ENCODE data around the gene MARK3.
A peak's percentile ranks its signal among the peaks of the same experiment; 100 is the strongest.

MARK3 gene

DNA sequence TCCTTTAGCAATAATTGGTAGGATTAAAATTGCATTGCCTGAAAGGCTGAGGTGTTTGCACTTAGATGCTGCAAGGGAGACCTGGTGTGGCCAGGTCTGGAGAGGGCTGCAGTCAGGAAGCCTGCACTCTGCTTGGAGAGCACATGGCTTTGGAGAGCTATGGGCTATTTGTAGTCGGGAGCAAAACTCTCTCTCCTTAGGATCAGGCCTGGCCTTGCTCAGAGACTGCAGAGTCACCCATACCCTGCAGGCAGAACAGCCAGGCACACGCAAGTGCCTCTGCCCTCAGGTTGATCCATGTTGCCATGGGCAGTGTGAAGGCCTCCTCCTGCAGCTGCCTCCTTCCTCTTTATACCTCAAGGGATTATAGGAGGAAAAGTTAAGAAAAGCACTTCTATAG is 110.6 kb downstream of the MARK3 start:
- in situ Hi-C loops (cut with HindIII; ENCODE audit: low sequenced_read_pairs), result no loop called here
- H3K4me3 ChIP-seq (ENCODE audit: low read depth, low read length), result no peak overlapping the region
- DNase-seq (ENCODE audit: low read depth), result no peak
- TF ChIP-seq, protein P1, sequence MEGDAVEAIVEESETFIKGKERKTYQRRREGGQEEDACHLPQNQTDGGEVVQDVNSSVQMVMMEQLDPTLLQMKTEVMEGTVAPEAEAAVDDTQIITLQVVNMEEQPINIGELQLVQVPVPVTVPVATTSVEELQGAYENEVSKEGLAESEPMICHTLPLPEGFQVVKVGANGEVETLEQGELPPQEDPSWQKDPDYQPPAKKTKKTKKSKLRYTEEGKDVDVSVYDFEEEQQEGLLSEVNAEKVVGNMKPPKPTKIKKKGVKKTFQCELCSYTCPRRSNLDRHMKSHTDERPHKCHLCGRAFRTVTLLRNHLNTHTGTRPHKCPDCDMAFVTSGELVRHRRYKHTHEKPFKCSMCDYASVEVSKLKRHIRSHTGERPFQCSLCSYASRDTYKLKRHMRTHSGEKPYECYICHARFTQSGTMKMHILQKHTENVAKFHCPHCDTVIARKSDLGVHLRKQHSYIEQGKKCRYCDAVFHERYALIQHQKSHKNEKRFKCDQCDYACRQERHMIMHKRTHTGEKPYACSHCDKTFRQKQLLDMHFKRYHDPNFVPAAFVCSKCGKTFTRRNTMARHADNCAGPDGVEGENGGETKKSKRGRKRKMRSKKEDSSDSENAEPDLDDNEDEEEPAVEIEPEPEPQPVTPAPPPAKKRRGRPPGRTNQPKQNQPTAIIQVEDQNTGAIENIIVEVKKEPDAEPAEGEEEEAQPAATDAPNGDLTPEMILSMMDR (IDR thresholded peaks at IDR 0.05; ENCODE audit: low read depth, low read length, missing control alignments), result no peak

DNA sequence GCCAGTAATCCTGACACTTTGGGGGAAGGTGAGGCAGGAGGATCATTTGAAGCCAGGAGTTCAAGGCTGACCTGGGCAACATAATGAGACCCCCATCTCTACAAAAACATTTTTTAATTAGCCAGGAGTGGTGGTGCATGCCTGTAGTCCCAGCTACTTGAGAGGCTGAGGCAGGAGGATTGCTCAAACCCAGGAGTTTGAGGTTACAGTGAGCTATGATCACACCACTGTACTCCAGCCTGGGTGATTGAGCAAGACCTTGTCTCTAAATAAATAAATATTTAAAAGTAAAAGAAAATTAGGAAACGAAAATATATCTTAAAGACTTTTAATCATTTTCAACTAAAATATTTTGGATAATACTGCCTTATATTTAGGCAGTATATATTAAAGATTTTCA is 111.6 kb downstream of the MARK3 start:
- in situ Hi-C loops (cut with HindIII; ENCODE audit: low sequenced_read_pairs), result no loop called here
- no peak overlapping the region for H3K4me3 ChIP-seq (ENCODE audit: low read depth, low read length)
- TF ChIP-seq, protein P1 (IDR thresholded peaks at IDR 0.05; ENCODE audit: low read depth, low read length, missing control alignments), result no peak
- no peak for DNase-seq (ENCODE audit: low read depth)

DNA sequence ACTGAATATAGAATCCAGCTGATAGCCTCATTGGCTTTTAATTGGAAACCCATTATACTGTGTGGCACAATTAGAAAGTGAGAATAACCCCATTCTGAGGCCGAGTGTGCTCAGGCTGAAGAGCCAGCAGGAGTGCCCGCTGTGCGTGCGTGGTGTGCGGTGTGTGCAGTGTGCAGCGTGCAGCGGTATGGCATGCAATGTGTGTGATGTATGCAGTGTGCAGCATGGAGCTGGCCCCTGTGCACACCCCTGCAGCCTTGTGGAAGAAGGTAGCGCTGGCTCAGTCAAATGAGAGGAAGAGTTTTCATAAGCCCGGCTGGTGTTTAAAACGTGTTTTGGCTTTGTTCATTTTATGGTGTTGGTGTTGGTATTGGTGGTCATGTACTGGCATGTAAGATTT is 114.5 kb downstream of the MARK3 start:
- DNase-seq (ENCODE audit: low read depth), result no peak
- in situ Hi-C loops (cut with HindIII; ENCODE audit: low sequenced_read_pairs), result no loop called here
- TF ChIP-seq, protein P1 (IDR thresholded peaks at IDR 0.05; ENCODE audit: low read depth, low read length, missing control alignments), result no peak
- no peak overlapping the region for H3K4me3 ChIP-seq (ENCODE audit: low read depth, low read length)

DNA sequence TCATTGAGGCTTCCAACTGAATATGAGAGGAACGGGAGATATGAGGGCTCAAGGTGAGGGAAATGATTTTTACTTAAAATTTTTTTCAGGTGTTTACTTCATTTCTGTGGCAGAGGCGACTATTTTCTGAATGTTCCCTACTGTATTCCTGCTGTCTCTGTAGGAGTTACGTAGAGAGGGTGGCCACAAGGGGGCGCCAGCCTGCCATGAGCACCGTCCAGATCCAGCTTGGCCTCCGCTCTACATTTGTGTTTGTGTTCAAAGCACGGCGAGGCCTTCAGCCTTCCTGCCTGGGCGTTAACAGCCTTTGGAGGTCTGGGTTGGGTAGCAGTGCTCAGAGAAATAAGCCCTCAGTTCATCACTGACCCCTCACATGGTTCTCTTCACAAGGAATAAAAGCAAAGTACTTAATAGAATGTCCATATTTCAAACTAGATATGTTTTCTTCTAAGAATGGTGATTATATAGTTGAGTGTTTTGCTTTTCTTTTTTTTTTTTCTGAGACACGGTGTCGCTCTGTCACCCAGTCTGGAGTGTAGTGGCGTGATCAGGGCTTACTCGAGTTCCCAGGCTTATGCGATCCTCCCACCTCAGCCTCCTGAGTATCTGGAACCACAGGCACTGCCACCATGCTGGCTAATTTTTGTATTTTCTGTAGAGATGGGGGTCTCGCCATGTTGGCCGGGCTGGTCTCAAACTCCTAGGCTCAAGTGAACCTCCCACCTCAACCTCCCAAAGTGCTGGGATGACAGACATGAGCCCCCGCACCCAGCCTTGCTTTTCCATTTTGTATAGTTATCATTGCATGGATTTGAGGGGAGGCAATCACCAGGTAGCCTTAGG is 115.2 kb downstream of the MARK3 start:
- peak; percentile 70 for DNase-seq (ENCODE audit: low read depth)
- TF ChIP-seq, protein P1 (IDR thresholded peaks at IDR 0.05; ENCODE audit: low read depth, low read length, missing control alignments), result peak; percentile 97
- H3K4me3 ChIP-seq (ENCODE audit: low read depth, low read length), result no peak overlapping the region
- in situ Hi-C loops (cut with HindIII; ENCODE audit: low sequenced_read_pairs), result no loop called here

DNA sequence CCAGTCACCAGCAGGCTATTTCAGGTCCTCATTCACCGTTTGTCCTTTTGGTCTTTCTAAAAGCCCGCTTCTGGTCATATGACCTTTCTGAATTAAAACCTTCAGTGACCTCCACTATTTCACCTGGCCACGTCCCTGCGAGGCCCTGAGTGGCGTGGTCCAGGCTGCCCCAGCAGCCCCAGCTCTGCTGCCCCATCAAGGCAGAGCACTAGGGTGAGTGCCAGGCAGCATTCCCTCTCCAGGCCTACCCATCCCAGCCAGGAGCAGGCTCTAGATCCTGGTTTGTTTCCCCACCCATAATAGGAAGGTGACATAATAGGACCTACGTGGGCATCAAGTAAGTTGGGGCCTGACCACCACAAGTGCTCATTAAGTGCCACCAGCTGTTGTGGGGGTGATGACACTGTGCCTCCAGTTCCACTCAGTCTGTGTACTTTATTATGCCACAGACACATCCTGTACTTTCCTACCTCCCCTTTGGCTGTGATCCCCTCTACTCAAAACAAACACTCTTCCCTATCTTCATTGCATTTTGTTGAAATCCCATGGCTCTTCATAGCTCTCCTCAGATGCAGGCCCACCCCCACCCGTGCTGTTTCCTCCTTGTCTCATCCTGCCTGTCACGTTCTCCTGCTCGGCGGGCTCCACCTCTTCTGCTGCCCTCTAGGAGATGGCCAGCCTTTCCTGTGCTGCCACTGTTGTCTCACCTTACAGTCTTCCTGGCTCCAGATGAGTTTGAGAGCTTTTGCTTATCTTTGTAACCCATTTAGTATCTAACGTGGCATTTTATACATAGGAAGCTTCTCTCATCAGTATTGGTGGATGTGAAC is 116.0 kb downstream of the MARK3 start:
- DNase-seq (ENCODE audit: low read depth), result no peak
- in situ Hi-C loops (cut with HindIII; ENCODE audit: low sequenced_read_pairs), result no loop called here
- TF ChIP-seq, protein P1 (IDR thresholded peaks at IDR 0.05; ENCODE audit: low read depth, low read length, missing control alignments), result no peak
- H3K4me3 ChIP-seq (ENCODE audit: low read depth, low read length), result no peak overlapping the region

DNA sequence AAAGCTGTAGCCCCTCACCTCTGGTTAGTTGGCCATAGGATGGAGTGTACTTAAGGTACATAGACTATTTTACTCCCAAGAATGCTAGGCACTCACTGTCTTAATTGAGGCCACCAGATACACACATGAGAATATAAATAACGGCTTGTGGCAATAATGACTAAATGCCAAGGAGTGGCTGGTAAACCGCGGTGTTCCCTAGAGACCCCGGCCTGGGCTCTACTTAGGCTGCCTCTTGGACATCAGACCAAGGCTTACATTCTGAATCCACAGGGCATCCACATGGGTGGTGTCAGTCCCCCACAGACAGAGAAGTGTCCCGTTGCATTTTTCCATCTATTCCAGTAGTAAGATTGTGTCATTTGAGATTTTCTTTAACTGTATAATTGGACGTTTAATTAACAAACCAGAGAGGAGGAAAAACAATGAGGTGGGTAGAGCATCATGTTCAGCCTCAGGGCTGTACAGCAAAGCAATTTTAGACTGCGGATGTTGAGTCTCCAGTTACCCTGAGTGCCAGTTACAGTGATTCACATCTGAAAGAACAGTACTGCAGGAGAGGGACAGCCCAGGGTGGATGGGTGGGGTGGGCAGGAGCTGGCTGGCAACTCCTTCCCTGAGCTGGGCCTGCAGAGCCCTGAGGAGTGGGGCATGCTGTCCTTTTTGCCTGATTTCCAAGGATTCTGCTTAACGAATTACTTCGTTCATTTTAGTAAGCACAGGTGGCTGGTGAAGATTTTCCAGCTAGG is 116.9 kb downstream of the MARK3 start:
- H3K4me3 ChIP-seq (ENCODE audit: low read depth, low read length), result no peak overlapping the region
- TF ChIP-seq, protein P1 (IDR thresholded peaks at IDR 0.05; ENCODE audit: low read depth, low read length, missing control alignments), result no peak
- no peak for DNase-seq (ENCODE audit: low read depth)
- in situ Hi-C loops (cut with HindIII; ENCODE audit: low sequenced_read_pairs), result no loop called here

All from astrocyte of the cerebellum (primary cell).